CD4-positive, CD25-positive, alpha-beta regulatory T cell (primary cell): ENCODE data around the gene WFDC10A. TPM values are rescaled to one million over a fixed set of nuclear protein-coding genes. Genes with fewer than 3 reads are reported as not detected.
A peak's percentile ranks its signal among the peaks of the same experiment; 100 is the strongest.
"Not testable (repeated sequence)": the region's sequence is repeated elsewhere in the genome, so short reads cannot be mapped to it uniquely, and the experiment has no call there.

ENCODE experiments used
- ATAC-seq, 2 donors: fragments of 150-1000 bp; cut with Tn5 transposase; one replicate each; pipeline ENCODE4 v1.10.0; 2021; ENCODE audit warnings: low read depth in 2 of 2, moderate number of reproducible peaks in 2 of 2, moderate library complexity in 1 of 2
- DNase-seq, 3 donors: peaks; one replicate each; pipeline versions ENCODE4 v3.0.0 to v3.0.0-alpha.2; 2012 to 2022; ENCODE audit warnings: mixed read lengths in 1 of 3
- H3K27ac ChIP-seq: one replicate; pipeline ENCODE4 v1.7.0; 2013; ENCODE audit warnings: mild to moderate bottlenecking, low read length; ENCODE audit not compliant: insufficient read depth, poor library complexity, severe bottlenecking
- H3K27me3 ChIP-seq: one replicate; pipeline ENCODE4 v1.7.0; 2013; ENCODE audit warnings: low read length; ENCODE audit not compliant: control insufficient read depth, insufficient read depth
- H3K36me3 ChIP-seq: one replicate; pipeline ENCODE4 v1.7.0; 2013; ENCODE audit warnings: mild to moderate bottlenecking, low read length, moderate library complexity; ENCODE audit not compliant: control insufficient read depth, insufficient read depth
- H3K4me1 ChIP-seq: 2 replicates; pipeline ENCODE4 v1.7.0; 2013; ENCODE audit warnings: mild to moderate bottlenecking, low read length; ENCODE audit not compliant: insufficient read depth, control insufficient read depth, poor library complexity, severe bottlenecking
- H3K4me3 ChIP-seq: one replicate; pipeline ENCODE4 v1.7.0; 2013; ENCODE audit warnings: low read depth, mild to moderate bottlenecking, low read length, moderate library complexity
- H3K9me3 ChIP-seq, 2 experiments: 1 replicate in 1 of 2; 2 replicates in 1 of 2; pipeline ENCODE4 v1.7.0; 2013; ENCODE audit warnings: low read length in 2 of 2, mild to moderate bottlenecking in 1 of 2, moderate library complexity in 1 of 2; ENCODE audit not compliant: control insufficient read depth in 2 of 2
- H3K27ac Mint-ChIP-seq, 3 donors: one replicate each; pipeline ENCODE4 v1.8.0; 2020 to 2022; ENCODE audit warnings: mild to moderate bottlenecking in 3 of 3, mixed read lengths in 3 of 3, moderate library complexity in 2 of 3
- H3K27me3 Mint-ChIP-seq: one replicate; pipeline ENCODE4 v1.8.0; 2022; ENCODE audit warnings: mild to moderate bottlenecking, mixed read lengths
- H3K36me3 Mint-ChIP-seq: one replicate; pipeline ENCODE4 v1.8.0; 2020; ENCODE audit warnings: mixed read lengths
- H3K4me1 Mint-ChIP-seq, 4 donors: one replicate each; pipeline ENCODE4 v1.8.0; 2020 to 2022; ENCODE audit warnings: mixed read lengths in 4 of 4, mild to moderate bottlenecking in 1 of 4
- H3K4me3 Mint-ChIP-seq, 4 donors: one replicate each; pipeline ENCODE4 v1.8.0; 2020 to 2022; ENCODE audit warnings: mild to moderate bottlenecking in 4 of 4, mixed read lengths in 4 of 4, moderate library complexity in 3 of 4
- H3K9me3 Mint-ChIP-seq, 7 donors: one replicate each; pipeline ENCODE4 v1.8.0; 2020 to 2022; ENCODE audit warnings: mixed read lengths in 7 of 7, mild to moderate bottlenecking in 3 of 7, moderate library complexity in 2 of 7
- polyA plus RNA-seq, 4 donors: library from polyadenylated mRNA; unstranded; fragments of 300-500 nt; fragmentation: Illumina TruSeq; gene quantifications; one replicate each; pipeline ENCODE4 v1.2.3, GENCODE V29; 2021
- total RNA-seq: library from RNA; stranded (reverse); gene quantifications from one replicate; pipeline ENCODE4 v1.2.3, GENCODE V29; 2022

The WFDC10A gene
- total RNA-seq: not detected
- not detected for polyA plus RNA-seq

GRCh38 chr20:45629496-45630100 is at the start of gene WFDC10A:
TSS of gene WFDC10A (plus strand) at chr20:45629739. CDS start at chr20:45629814, 75 bp downstream.
- peaks cover 19% of the 10 kb centered on the region for H3K27me3 Mint-ChIP-seq
- H3K9me3 Mint-ChIP-seq: peaks cover 0 to 7% (median 2%) of the 10 kb centered on the region in 7 donors
- no peaks in the 10 kb centered on the region for H3K4me1 ChIP-seq
- no peak within 1 kb of the TSS for H3K4me3 Mint-ChIP-seq
- peak in 1 of 3 donors; percentile 28 for DNase-seq
- no peaks in the 10 kb centered on the region for H3K36me3 ChIP-seq
- H3K27ac ChIP-seq: no peak within 1 kb of the TSS
- H3K4me1 Mint-ChIP-seq: peaks cover 0 to 2% (median 0%) of the 10 kb centered on the region in 4 donors
- no peak within 1 kb of the TSS for H3K4me3 ChIP-seq
- peaks cover 13% of the 10 kb centered on the region for H3K27me3 ChIP-seq
- peak in 1 of 2 donors; percentile 31 for ATAC-seq
- no peaks in the 10 kb centered on the region for H3K9me3 ChIP-seq
- no peak within 1 kb of the TSS for H3K27ac Mint-ChIP-seq
- H3K36me3 Mint-ChIP-seq: no peaks in the 10 kb centered on the region

- Histone ChIP-seq H3K27ac (no peak overlapping the region), H3K4me3 (no peak overlapping the region), H3K27me3 (peaks cover 11% of the 10 kb centered on the region), H3K36me3 (no peaks in the 10 kb centered on the region), H3K9me3 (no peaks in the 10 kb centered on the region), H3K4me1 (no peaks in the 10 kb centered on the region)
- H3K4me1 Mint-ChIP-seq: no peaks in the 10 kb centered on the region
- no peak overlapping the region for H3K4me3 Mint-ChIP-seq
- H3K27ac Mint-ChIP-seq: no peak overlapping the region
- H3K36me3 Mint-ChIP-seq: no peaks in the 10 kb centered on the region
- no peaks in the 10 kb centered on the region for H3K9me3 Mint-ChIP-seq
- ATAC-seq: no peak
- H3K27me3 Mint-ChIP-seq: peaks cover 28% of the 10 kb centered on the region
- no peak for DNase-seq
Measured at GRCh38 chr20:45581702-45582101, 47.8 kb upstream of the WFDC10A start.

GRCh38 chr20:45583502-45583901 is 46.0 kb upstream of the WFDC10A start:
- H3K9me3 ChIP-seq: no peaks in the 10 kb centered on the region
- H3K27me3 Mint-ChIP-seq: peaks cover 28% of the 10 kb centered on the region
- ATAC-seq: no peak

GRCh38 chr20:45584294-45584693 is 45.2 kb upstream of the WFDC10A start:
- not testable (repeated sequence) for H3K27ac ChIP-seq, H3K4me3 Mint-ChIP-seq, H3K4me1 ChIP-seq, H3K27me3 ChIP-seq, H3K36me3 ChIP-seq, H3K9me3 Mint-ChIP-seq, DNase-seq, ATAC-seq, H3K9me3 ChIP-seq, H3K4me3 ChIP-seq, H3K36me3 Mint-ChIP-seq, H3K27ac Mint-ChIP-seq, H3K4me1 Mint-ChIP-seq
- peaks cover 25% of the 10 kb centered on the region for H3K27me3 Mint-ChIP-seq

More at GRCh38 chr20:45583502-45583901, 46.0 kb upstream of the WFDC10A start:
- Mint-ChIP-seq H3K27ac (no peak overlapping the region), H3K36me3 (no peaks in the 10 kb centered on the region), H3K4me3 (no peak overlapping the region), H3K9me3 (no peaks in the 10 kb centered on the region), H3K4me1 (no peaks in the 10 kb centered on the region)
- no peak for DNase-seq
- no peak overlapping the region for H3K27ac ChIP-seq
- H3K4me3 ChIP-seq: no peak overlapping the region
- no peaks in the 10 kb centered on the region for H3K36me3 ChIP-seq
- H3K4me1 ChIP-seq: no peaks in the 10 kb centered on the region
- peaks cover 9% of the 10 kb centered on the region for H3K27me3 ChIP-seq

- not testable (repeated sequence) for H3K4me3 ChIP-seq, ATAC-seq, H3K4me1 Mint-ChIP-seq, H3K27ac ChIP-seq, H3K27ac Mint-ChIP-seq, H3K36me3 ChIP-seq, H3K9me3 Mint-ChIP-seq, H3K9me3 ChIP-seq, H3K4me1 ChIP-seq, DNase-seq, H3K27me3 ChIP-seq, H3K36me3 Mint-ChIP-seq, H3K4me3 Mint-ChIP-seq
- H3K27me3 Mint-ChIP-seq: peaks cover 15% of the 10 kb centered on the region
Measured at GRCh38 chr20:45585986-45586385, 43.6 kb upstream of the WFDC10A start.

GRCh38 chr20:45588800-45589199 is 40.7 kb upstream of the WFDC10A start:
- no peak overlapping the region for H3K4me3 Mint-ChIP-seq
- no peaks in the 10 kb centered on the region for H3K36me3 Mint-ChIP-seq
- ATAC-seq (no peak), DNase-seq (no peak)
- Histone ChIP-seq H3K9me3 (no peaks in the 10 kb centered on the region), H3K27ac (no peak overlapping the region), H3K4me3 (no peak overlapping the region), H3K27me3 (no peaks in the 10 kb centered on the region), H3K36me3 (no peaks in the 10 kb centered on the region), H3K4me1 (no peaks in the 10 kb centered on the region)
- H3K9me3 Mint-ChIP-seq: peaks cover 0 to 2% (median 0%) of the 10 kb centered on the region in 7 donors
- H3K27ac Mint-ChIP-seq: no peak overlapping the region
- H3K4me1 Mint-ChIP-seq: no peaks in the 10 kb centered on the region
- H3K27me3 Mint-ChIP-seq: peaks cover 21% of the 10 kb centered on the region

- Histone ChIP-seq H3K36me3 (no peaks in the 10 kb centered on the region), H3K27ac (no peak overlapping the region), H3K9me3 (no peaks in the 10 kb centered on the region), H3K27me3 (no peaks in the 10 kb centered on the region), H3K4me1 (no peaks in the 10 kb centered on the region), H3K4me3 (no peak overlapping the region)
- ATAC-seq: no peak
- Mint-ChIP-seq H3K27me3 (peaks cover 28% of the 10 kb centered on the region), H3K36me3 (no peaks in the 10 kb centered on the region), H3K9me3 (peaks cover 0 to 2% (median 0%) of the 10 kb centered on the region in 7 donors), H3K4me3 (no peak overlapping the region), H3K27ac (no peak overlapping the region), H3K4me1 (no peaks in the 10 kb centered on the region)
- no peak for DNase-seq
Measured at GRCh38 chr20:45589725-45590124, 39.8 kb upstream of the WFDC10A start.

- Mint-ChIP-seq H3K4me3 (no peak overlapping the region), H3K27ac (no peak overlapping the region), H3K4me1 (no peaks in the 10 kb centered on the region), H3K27me3 (peaks cover 37% of the 10 kb centered on the region), H3K9me3 (peaks cover 0 to 2% (median 0%) of the 10 kb centered on the region in 7 donors), H3K36me3 (no peaks in the 10 kb centered on the region)
- Histone ChIP-seq H3K4me1 (no peaks in the 10 kb centered on the region), H3K4me3 (no peak overlapping the region), H3K27me3 (peaks cover 3% of the 10 kb centered on the region), H3K36me3 (no peaks in the 10 kb centered on the region), H3K27ac (no peak overlapping the region), H3K9me3 (no peaks in the 10 kb centered on the region)
- DNase-seq (peak in 2 of 3 donors; percentile 9 to 63), ATAC-seq (no peak)
Measured at GRCh38 chr20:45592574-45593189, 36.9 kb upstream of the WFDC10A start.
